Lower leg skin (tissue), 3 donors: ENCODE measurements around the gene KIF26B.

ENCODE experiments used
- CTCF ChIP-seq, 3 donors: fragments of 450-650 bp; IDR thresholded peaks; one replicate each; pipeline ENCODE4 v1.5.1; 2016; ENCODE audit warnings: antibody characterized with exemption in 3 of 3, mild to moderate bottlenecking in 3 of 3, moderate library complexity in 2 of 3
- POLR2A ChIP-seq, 2 donors: fragments of 450-650 bp; IDR thresholded peaks; one replicate each; pipeline ENCODE4 v1.6.1; 2016 to 2017; ENCODE audit warnings: antibody characterized with exemption in 2 of 2, mild to moderate bottlenecking in 1 of 2, moderate library complexity in 1 of 2

DNA sequence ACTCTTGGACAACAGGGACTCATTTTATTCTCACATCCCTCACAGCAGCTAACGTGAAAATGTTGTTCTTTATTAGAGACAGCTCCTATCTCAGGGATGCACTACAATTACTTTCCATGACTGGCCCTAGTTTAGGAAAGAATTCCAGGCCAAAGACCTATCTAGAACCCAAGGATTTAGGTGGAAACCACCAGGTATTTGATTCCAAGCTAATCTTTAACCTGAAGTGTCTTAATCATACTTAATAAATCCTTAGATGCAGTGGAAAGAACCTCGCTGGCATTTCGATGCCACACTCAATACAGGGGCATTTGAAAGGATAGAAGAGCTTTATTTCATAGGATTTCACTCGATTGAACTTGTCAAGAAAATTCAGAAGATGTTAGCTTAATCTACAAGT is 218.3 kb downstream of the KIF26B start:
- no peak for TF ChIP-seq CTCF (IDR thresholded peaks at IDR 0.05)
- no peak for TF ChIP-seq POLR2A (IDR thresholded peaks at IDR 0.05)
